SK-N-MC (cell line): ENCODE data around the gene SHOC1.

Experiments used
- EZH2 ChIP-seq: fragments of 200-600 bp; sonication (generic); IDR thresholded peaks from one replicate; pipeline ENCODE4 v1.6.1; 2017; ENCODE audit warnings: antibody characterized with exemption
- FOXP2 ChIP-seq: optimal IDR thresholded peaks from 2 replicates; pipeline ENCODE3; 2011; ENCODE audit warnings: mild to moderate bottlenecking, moderate library complexity; ENCODE audit not compliant: insufficient read depth; ENCODE audit errors: extremely low read length, control extremely low read depth
- POLR2AphosphoS5 ChIP-seq: IDR thresholded peaks from 2 replicates; pipeline ENCODE4 v1.6.1; 2012; ENCODE audit warnings: mild to moderate bottlenecking, low read depth, low read length, borderline replicate concordance

DNA sequence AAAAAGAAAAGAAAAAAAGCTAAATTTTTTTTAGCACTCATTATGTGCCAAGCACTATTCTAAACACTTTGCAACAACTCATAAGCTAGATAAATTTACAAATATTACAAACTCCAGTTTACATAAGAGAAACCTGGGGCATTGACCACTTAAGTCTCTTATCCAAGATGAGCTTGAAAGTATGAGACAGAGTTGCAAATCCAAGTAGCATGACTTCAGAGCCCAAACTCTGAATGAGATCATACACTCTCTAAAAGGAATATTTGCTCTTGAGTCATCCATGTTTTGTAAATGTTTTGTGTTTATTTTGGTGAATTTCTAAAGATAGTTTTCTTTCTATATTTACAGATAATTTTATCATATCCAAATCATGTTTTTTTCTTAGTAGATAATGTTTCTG is 4.0 kb upstream of the SHOC1 start:
- TF ChIP-seq POLR2AphosphoS5, result no peak
- TF ChIP-seq EZH2, result no peak
- TF ChIP-seq FOXP2, result no peak
